Fibroblast of skin of scalp (primary cell): ENCODE results near the gene ZNF415. TPM values are rescaled to one million over a fixed set of nuclear protein-coding genes. Genes with fewer than 3 reads are reported as not detected.
"Not testable (repeated sequence)": the region's sequence is repeated elsewhere in the genome, so short reads cannot be mapped to it uniquely, and the experiment has no call there.

Source experiments
- DNase-seq: peaks from one replicate; pipeline ENCODE4 v3.0.0-alpha.2; 2013
- polyA plus RNA-seq, 2 experiments: library from polyadenylated mRNA; unstranded; fragments of 120-200 nt; gene quantifications; one replicate each; pipeline ENCODE4 v1.2.1, GENCODE V29; 2013; ENCODE audit not compliant: insufficient read length in 2 of 2

ZNF415 gene
- polyA plus RNA-seq (2013, experiment 1 of 2; ENCODE audit: insufficient read length) = 4.3 TPM
- 5.0 TPM for polyA plus RNA-seq (2013, experiment 2 of 2; ENCODE audit: insufficient read length)

GRCh38 chr19:53132141-53132991 is at the start of gene ZNF415:
Gene ZNF415 (minus strand): TSS chr19:53132910. CDS start chr19:53122676, 10,234 bp downstream.
- peak; percentile 79 for DNase-seq

- DNase-seq = peak; percentile 71
Measured at GRCh38 chr19:53182202-53182601, 49.5 kb upstream of the ZNF415 start.

DNA sequence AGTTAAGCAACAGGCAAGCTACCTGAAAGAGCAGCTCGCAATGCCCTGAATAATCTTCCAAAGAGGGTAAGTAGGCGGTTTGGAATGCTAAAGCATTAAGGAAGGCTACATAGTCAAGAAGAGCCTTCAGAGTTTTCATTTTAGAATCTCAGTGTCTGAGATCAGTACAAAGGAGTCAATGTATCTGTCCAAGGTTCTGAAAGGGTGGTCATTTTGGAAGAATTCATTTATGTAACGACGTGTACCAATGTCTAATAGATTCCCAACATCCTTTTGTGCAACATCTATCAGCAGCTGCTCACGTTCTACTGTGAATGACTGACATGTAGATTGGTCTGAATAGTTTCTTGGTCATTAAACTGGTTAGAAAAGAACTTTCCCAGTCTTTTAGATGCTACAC is 45.3 kb upstream of the ZNF415 start:
- no peak for DNase-seq

- no peak for DNase-seq
Measured at GRCh38 chr19:53172889-53173288, 40.2 kb upstream of the ZNF415 start.

DNA sequence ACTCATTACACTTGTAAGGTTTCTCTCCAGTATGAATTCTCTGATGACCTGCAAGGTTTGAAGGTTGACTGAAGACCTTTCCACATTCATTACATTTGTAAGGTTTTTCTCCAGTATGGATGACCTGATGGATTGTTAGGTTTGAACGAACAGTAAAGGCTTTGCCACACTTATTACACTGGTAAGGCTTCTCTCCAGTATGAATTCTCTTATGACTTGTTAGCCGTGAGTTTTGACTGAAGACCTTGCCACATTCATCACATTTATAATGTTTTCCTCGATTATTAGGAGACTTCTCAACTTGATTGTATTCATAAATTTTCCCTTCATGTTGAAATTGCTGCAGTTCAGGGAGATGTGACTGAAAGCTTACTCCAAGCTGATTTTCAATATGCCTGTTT is 33.0 kb upstream of the ZNF415 start:
- no peak for DNase-seq

DNA sequence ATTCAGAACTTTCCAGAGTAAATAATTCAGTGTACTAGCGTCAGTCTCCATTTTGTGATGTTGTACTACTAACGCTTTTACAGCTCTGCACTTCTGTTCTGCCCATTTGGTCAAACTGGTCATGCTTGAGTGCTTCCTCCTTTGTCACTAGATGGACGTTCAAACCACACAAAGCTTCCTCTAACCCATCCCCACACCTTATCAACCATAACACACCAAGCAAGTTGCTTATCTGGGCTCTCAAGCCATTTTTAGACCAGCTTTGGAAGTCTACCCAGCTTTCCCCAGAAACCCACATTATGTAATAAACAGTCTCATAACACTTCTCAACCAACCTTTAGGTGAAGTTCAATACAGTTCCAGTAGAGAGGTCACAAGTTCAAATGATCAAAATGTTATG is 28.4 kb upstream of the ZNF415 start:
- no peak for DNase-seq

DNA sequence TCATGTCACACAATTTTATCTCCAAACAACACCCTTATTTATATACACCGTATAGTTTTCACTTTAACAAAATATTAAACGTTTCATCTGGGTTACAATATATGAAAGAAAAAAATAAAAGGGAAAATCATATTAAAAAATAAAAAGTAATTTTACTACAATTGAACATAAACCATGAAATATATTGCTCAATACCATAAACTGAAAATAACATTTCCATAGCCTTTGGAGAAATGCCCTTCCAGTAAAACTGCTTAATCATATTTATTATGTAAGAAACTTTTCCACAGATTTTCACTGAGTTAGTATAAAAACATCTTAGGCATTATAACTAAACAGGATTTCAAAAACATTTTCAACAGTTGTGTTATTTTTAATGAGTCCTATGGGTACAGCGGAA is 27.6 kb upstream of the ZNF415 start:
- no peak for DNase-seq

DNA sequence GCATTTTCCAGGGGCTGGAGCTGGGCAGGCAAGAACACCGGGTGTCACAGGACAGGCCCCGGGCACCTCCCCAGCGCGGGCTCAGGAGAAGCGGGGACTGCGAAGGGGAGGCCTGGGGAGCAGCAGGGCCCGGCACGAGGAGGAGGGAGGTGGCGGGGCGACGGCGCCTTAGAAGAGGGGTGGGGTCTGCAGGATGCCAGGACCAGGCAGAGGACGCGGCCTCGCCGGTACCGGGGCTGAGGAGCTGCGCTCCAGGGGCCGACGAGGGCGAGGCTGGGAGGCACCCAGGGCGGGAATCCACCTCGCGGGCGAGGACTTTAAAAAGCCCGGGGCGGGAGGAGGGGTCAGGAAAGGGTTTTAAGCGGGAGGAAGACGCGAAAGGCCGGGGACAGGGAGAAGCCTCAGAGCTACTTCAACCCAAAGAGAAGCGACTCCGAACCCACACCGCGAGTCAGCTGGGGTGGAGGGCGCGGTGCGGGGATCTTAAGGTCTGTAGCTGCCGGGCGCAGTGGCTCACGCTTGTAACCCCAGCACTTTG is 25.5 kb upstream of the ZNF415 start:
- peak; percentile 31 for DNase-seq

DNA sequence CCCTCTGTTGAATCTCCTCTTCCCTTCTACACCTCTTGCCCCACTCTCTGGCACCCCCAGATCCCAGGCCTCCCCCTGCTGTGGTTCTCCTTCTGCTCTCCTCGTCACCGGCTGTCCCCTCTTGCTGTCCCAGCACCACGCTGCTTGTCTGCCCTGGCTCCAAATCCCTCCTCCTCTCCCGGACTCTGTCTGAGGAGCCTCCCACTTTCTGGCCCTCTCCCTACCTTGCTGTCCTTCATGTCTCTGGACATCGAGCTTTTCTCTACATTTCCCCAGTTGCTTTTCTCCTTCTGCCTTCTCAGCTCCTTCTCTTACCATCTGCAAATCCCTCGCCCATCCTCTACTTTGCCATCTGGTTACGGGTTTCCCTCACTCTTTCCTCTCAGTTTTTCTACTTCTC is 24.9 kb upstream of the ZNF415 start:
- DNase-seq = no peak

DNA sequence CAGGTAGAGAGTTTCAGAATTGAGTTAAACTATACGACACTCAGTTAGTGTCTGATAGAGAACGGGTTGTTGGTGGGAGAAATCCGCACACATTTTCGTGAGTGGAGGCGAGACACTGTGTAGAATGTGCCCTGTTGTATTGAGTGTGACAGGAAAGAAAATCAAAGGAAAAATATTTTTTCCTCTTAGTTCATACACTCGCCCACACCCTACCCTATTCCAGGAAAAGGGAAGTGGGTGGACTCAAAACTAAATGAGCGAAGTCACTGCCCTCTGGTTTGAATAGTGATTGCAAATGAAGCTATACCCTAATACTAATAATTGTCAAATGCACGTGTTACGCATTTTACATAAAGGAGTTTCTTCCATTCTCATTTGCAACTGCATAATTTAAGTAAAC is 24.1 kb upstream of the ZNF415 start:
- DNase-seq = no peak

- no peak for DNase-seq
Measured at GRCh38 chr19:53147645-53148044, 14.9 kb upstream of the ZNF415 start.

DNA sequence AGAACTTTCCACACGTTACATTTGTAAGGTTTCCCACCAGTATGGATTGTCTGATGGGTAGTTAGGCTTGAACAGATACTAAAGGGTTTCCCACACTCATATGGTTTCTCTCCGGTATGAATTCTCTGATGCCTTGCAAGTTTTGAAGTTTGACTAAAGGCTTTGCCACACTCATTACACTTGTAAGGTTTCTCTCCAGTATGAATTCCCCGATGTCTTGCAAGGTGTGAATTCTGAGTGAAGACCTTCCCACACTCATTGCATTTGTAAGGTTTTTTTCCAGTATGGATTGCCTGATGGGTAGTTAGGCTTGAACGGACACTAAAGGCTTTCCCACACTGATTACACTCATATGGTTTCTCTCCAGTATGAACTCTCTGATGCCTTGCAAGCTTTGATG is 7.6 kb upstream of the ZNF415 start:
- DNase-seq = no peak

GRCh38 chr19:53136432-53136831 is 3.7 kb upstream of the ZNF415 start:
- DNase-seq = no peak

- DNase-seq = no peak
Measured at GRCh38 chr19:53131727-53132126, 983 bp downstream of the ZNF415 start.

DNA sequence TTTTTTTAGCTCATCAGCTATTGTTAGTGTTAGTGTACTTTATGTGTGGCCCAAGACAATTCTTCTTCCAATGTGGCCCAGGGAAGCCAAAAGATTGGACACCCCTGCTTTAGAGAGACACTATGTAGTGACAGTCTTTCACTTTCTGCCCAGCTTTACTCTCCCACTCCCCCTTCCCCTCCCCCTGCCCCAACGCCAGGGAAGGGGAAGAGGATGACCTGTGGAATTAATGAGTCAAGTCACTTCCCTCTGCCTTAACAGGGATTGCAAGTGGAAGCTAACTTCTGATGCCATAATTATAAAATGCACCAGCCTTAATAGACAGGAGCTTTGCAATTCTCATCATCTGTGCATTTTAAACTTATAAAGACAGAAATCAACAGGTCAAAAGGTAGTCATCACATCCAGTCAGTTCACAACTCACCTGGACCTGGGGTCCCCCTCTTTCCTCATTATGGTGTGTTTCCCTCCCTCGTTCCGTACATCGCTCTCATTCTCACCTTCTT is 1.6 kb downstream of the ZNF415 start:
- DNase-seq = no peak

GRCh38 chr19:53130506-53130905 is 2.2 kb downstream of the ZNF415 start:
- DNase-seq = no peak

GRCh38 chr19:53126733-53127526 is 5.8 kb downstream of the ZNF415 start:
- not testable (repeated sequence) for DNase-seq

DNA sequence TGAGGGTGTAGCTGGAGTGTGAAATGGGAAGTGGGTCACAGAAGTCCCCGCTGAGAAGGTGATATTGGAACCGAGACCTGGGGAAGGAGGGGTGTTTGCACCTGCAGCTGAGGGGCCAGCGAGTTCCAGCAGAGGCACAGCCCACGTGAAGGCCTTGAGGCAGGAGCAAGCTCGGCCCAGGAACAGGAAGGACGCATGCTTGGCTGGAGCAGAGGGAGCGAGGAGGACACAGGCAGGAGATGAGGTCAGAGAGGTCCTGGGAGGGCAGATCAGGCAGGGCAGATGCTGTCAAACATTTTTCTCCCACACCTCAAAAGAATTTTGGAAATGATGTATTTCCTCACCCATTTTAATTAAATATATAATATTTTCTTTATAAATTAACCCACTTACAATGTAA is 9.3 kb downstream of the ZNF415 start:
- no peak for DNase-seq

- DNase-seq = no peak
Measured at GRCh38 chr19:53112286-53112685, 20.4 kb downstream of the ZNF415 start.

DNA sequence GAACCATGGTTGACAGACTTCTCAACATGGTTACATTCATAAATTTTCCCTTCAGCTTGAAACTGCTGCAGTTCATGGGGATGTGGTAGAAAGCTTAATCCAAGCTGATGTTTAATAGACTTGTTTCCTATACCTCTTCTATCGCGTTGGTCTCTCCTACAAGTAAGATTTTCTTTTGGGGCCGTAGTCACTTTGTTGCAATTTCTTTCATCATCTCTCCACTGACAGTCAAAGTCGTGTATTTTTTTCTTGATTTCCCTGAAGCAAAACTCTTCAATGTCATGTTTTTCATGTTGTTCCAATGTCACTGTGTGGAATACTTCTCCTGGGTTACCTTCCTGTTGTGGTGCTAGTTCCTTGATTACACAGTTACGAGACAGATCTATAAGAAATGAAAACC is 23.2 kb downstream of the ZNF415 start:
- no peak for DNase-seq

GRCh38 chr19:53103234-53104203 is 29.2 kb downstream of the ZNF415 start, which contains the start of gene ZNF160:
Gene ZNF160 (minus strand): TSS chr19:53103422. CDS start chr19:53086276, 17,146 bp downstream.
- peak; percentile 98 for DNase-seq

GRCh38 chr19:53102756-53103233 is 29.9 kb downstream of the ZNF415 start:
- peak; percentile 39 for DNase-seq
